ENCODE measurements around the gene PRRT4. TPM values are rescaled to one million over a fixed set of nuclear protein-coding genes. Genes with fewer than 3 reads are reported as not detected.

PRRT4 gene
- total and polyA plus RNA-seq, 2 of the 4 experiments (the other 2 are of a cell fraction): not detected

DNA sequence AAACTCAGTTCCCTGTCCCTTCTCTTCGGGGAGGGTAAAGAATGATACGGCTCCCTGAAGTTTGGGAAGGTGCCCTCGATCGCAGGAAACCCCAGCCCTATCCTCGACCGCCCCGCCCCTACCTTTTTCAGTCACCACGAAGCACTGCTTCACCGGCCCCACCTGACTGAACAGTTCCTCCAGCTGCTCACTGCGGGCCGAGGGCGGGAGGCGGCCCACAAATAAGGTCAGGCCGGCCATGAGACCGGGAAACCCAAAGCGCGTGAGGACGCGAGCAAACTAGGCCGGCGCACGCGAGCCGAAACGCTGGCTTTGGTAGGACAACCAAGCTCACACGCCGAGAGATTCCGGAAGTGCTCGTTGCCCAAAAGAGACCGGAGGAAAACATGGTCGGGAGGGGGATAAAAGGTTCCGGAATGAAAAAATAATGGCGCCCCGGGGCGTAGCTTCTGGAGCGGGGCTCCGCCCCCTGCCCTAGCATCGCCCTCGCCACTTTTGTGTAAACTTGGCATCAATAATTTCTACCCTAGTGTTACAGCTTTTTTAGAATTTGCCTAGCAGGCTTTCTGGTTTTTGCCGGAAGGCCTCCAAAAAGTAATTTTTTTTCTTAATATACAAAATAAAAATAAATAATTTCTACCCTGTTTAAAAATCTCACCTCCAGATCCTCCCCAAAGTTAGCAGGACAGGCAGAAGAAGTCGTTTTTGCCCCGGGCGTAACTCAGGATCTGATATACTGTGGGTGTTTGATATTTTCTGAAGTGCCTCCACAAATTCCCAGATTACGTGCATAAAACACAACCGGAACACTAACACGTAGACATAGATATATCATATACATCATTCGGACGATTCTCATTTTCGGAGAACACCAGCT is 17.7 kb downstream of the PRRT4 start, which contains the start of gene RBM28 (continued):
- TF ChIP-seq, protein P1, sequence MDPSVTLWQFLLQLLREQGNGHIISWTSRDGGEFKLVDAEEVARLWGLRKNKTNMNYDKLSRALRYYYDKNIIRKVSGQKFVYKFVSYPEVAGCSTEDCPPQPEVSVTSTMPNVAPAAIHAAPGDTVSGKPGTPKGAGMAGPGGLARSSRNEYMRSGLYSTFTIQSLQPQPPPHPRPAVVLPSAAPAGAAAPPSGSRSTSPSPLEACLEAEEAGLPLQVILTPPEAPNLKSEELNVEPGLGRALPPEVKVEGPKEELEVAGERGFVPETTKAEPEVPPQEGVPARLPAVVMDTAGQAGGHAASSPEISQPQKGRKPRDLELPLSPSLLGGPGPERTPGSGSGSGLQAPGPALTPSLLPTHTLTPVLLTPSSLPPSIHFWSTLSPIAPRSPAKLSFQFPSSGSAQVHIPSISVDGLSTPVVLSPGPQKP (IDR thresholded peaks at IDR 0.05; ENCODE audit: borderline replicate concordance, low read depth, low read length): 0 out of 2 replicates have a peak, but pooled peaks have one; percentile 8
- 0 out of 2 replicates have a peak, but pooled peaks have one; percentile 36 for TF ChIP-seq CHD1 (IDR thresholded peaks at IDR 0.05; ENCODE audit: low read depth, low read length)

- Histone ChIP-seq H3K27ac (ENCODE audit: insufficient read depth, low read length) (no peak overlapping the region), H3K27me3 (ENCODE audit: control insufficient read depth, insufficient read depth, low read length) (no peaks in the 10 kb centered on the region), H3K4me3 (ENCODE audit: insufficient read depth, low read depth, low read length) (no peak overlapping the region), H3K36me3 (ENCODE audit: control insufficient read depth, insufficient read depth, low read length) (peaks cover 7% of the 10 kb centered on the region), H2BK120ac (ENCODE audit: low read depth, low read length) (no peak overlapping the region), H2BK5ac (ENCODE audit: low read depth, low read length, poor library complexity, severe bottlenecking) (no peak overlapping the region), H4K5ac (ENCODE audit: low read depth, low read length) (no peak overlapping the region), H2AK5ac (ENCODE audit: low read depth, low read length) (no peak overlapping the region), H3K4ac (ENCODE audit: low read depth, low read length) (no peak overlapping the region), H3K9ac (ENCODE audit: low read depth, low read length) (no peak overlapping the region), H2BK20ac (ENCODE audit: low read depth, low read length) (no peak overlapping the region), H3K4me2 (ENCODE audit: low read depth, low read length) (no peak overlapping the region), H4K91ac (ENCODE audit: insufficient read depth, low read depth, low read length) (no peak overlapping the region), H3K56ac (ENCODE audit: extremely low read depth, insufficient read depth, low read length) (no peak overlapping the region), H2BK15ac (ENCODE audit: low read depth, low read length) (no peak overlapping the region), H3K9me3 (ENCODE audit: control insufficient read depth, insufficient read depth, low read length) (no peaks in the 10 kb centered on the region), H3K18ac (ENCODE audit: low read depth, low read length) (no peak overlapping the region), H3K14ac (replicated peaks; ENCODE audit: low read depth, low read length) (no peak overlapping the region), H4K20me1 (ENCODE audit: insufficient read depth, low read length) (no peaks in the 10 kb centered on the region), H4K8ac (ENCODE audit: low read depth in 2 of 2, low read length in 2 of 2) (no peak overlapping the region), H3K23ac (ENCODE audit: low read depth, low read length) (no peak overlapping the region), H3K79me1 (ENCODE audit: low read depth in 1 of 2, low read length in 2 of 2) (peaks cover 23 to 29% of the 10 kb centered on the region in 2 experiments), H2AK9ac (replicated peaks; ENCODE audit: low read depth, low read length, poor library complexity) (no peak overlapping the region), H3K4me1 (ENCODE audit: control insufficient read depth, insufficient read depth, low read length) (peaks cover 2% of the 10 kb centered on the region; the same call in 1 of the 2 replicates), H3K9me1 (ENCODE audit: insufficient read depth, low read length) (peaks cover 3% of the 10 kb centered on the region; the same call in 1 of the 2 replicates), H2AFZ (replicated peaks; ENCODE audit: low read length, poor library complexity) (no peak overlapping the region)
- BruUV-seq (replicated peaks): no TSS peak
- ATAC-seq (ENCODE audit: low read depth) (no peak), DNase-seq (no peak)
- POLR2A ChIA-PET (ENCODE audit: unreplicated experiment): no interaction called here
- dilution Hi-C loops (cut with HindIII; ENCODE audit: low sequenced_read_pairs, unreplicated experiment) (no loop called here), in situ Hi-C loops (cut with MboI; ENCODE audit: low sequenced_read_pairs) (no loop called here), intact Hi-C loops (cut with micrococcal nuclease) (no loop called here)
- TF ChIP-seq FOS (IDR thresholded peaks at IDR 0.05; ENCODE audit: low read depth, low read length) (no peak), CHD1 (IDR thresholded peaks at IDR 0.05; ENCODE audit: low read depth, low read length) (no peak), MAZ (IDR thresholded peaks at IDR 0.05; ENCODE audit: borderline replicate concordance, low read depth, low read length) (no peak), BHLHE40 (IDR thresholded peaks at IDR 0.05; ENCODE audit: low read depth, low read length) (no peak), SMC3 (IDR thresholded peaks at IDR 0.05; ENCODE audit: low read depth, low read length) (no peak), MAFK (IDR thresholded peaks at IDR 0.05; ENCODE audit: low read depth, low read length) (no peak)
- TF ChIP-seq, protein P1 (IDR thresholded peaks at IDR 0.05; ENCODE audit: borderline replicate concordance, low read depth, low read length): no peak
- WGBS, 2 experiments (ENCODE audit: extremely low coverage in 2 of 2, insufficient read length in 1 of 2): 100% methylated on average over 1 of the region's 6 CpGs
- CTCF ChIA-PET: no interaction called here
Measured at GRCh38 chr7:128341733-128342132, 19.8 kb downstream of the PRRT4 start.

Measured in IMR-90 (cell line).